DMS153 treated with DMSO at 0.1 percent for 48 hours (cell line): ENCODE data around the gene ITSN1.

Source experiments
- DNase-seq: peaks from one replicate; lab custom pipeline; 2025; ENCODE audit not compliant: unreplicated experiment; lab: John Stamatoyannopoulos, UW

ITSN1 gene

GRCh38 chr21:33834801-33835500 is 192.7 kb downstream of the ITSN1 start:
- DNase-seq = no peak

- DNase-seq = no peak
Measured at GRCh38 chr21:33835920-33836319, 193.6 kb downstream of the ITSN1 start.

GRCh38 chr21:33836408-33836807 is 194.1 kb downstream of the ITSN1 start:
- DNase-seq = no peak

GRCh38 chr21:33839167-33839716 is 196.9 kb downstream of the ITSN1 start:
- no peak for DNase-seq

GRCh38 chr21:33839806-33840205 is 197.5 kb downstream of the ITSN1 start:
- DNase-seq = no peak

GRCh38 chr21:33840771-33841170 is 198.5 kb downstream of the ITSN1 start:
- no peak for DNase-seq

- no peak for DNase-seq
Measured at GRCh38 chr21:33841561-33841960, 199.3 kb downstream of the ITSN1 start.

GRCh38 chr21:33843216-33843615 is 200.9 kb downstream of the ITSN1 start:
- DNase-seq = no peak

- no peak for DNase-seq
Measured at GRCh38 chr21:33844104-33844889, 202.0 kb downstream of the ITSN1 start.

- no peak for DNase-seq
Measured at GRCh38 chr21:33844890-33845205, 202.5 kb downstream of the ITSN1 start.

GRCh38 chr21:33846141-33846540 is 203.8 kb downstream of the ITSN1 start:
- DNase-seq = no peak

- no peak for DNase-seq
Measured at GRCh38 chr21:33847588-33848248, 205.4 kb downstream of the ITSN1 start.

- DNase-seq = no peak
Measured at GRCh38 chr21:33848249-33848953, 206.1 kb downstream of the ITSN1 start.

GRCh38 chr21:33849834-33850233 is 207.5 kb downstream of the ITSN1 start:
- DNase-seq = no peak

GRCh38 chr21:33850401-33850800 is 208.1 kb downstream of the ITSN1 start:
- DNase-seq = no peak

GRCh38 chr21:33850985-33851384 is 208.7 kb downstream of the ITSN1 start:
- no peak for DNase-seq

- DNase-seq = no peak
Measured at GRCh38 chr21:33852485-33852884, 210.2 kb downstream of the ITSN1 start.

GRCh38 chr21:33854604-33855003 is 212.3 kb downstream of the ITSN1 start:
- no peak for DNase-seq

- DNase-seq = no peak
Measured at GRCh38 chr21:33855190-33855589, 212.9 kb downstream of the ITSN1 start.

GRCh38 chr21:33856893-33857527 is 214.7 kb downstream of the ITSN1 start:
- DNase-seq = no peak
